Activated CD4-positive, alpha-beta T cell treated with anti-CD3 and anti-CD28 coated beads, Interleukin-2, amount 10 ng/mL, durations not matched to agents 24 days and 14 days (primary cell): ENCODE results near the gene CTAG2. TPM values are rescaled to one million over a fixed set of nuclear protein-coding genes. Genes with fewer than 3 reads are reported as not detected.
"Not testable (repeated sequence)": the region's sequence is repeated elsewhere in the genome, so short reads cannot be mapped to it uniquely, and the experiment has no call there.

ENCODE experiments used
- DNase-seq: peaks from one replicate; pipeline ENCODE4 v3.0.0; 2022
- H3K27ac Mint-ChIP-seq: one replicate; pipeline ENCODE4 v1.8.0; 2022; ENCODE audit warnings: mild to moderate bottlenecking, mixed read lengths
- H3K27me3 Mint-ChIP-seq: one replicate; pipeline ENCODE4 v1.8.0; 2022; ENCODE audit warnings: mixed read lengths
- H3K36me3 Mint-ChIP-seq: one replicate; pipeline ENCODE4 v1.8.0; 2022; ENCODE audit warnings: low read depth, mild to moderate bottlenecking, mixed read lengths
- H3K4me1 Mint-ChIP-seq: one replicate; pipeline ENCODE4 v1.8.0; 2021; ENCODE audit warnings: mixed read lengths
- H3K4me3 Mint-ChIP-seq: one replicate; pipeline ENCODE4 v1.8.0; 2022; ENCODE audit warnings: mild to moderate bottlenecking, moderate library complexity, mixed read lengths
- H3K9me3 Mint-ChIP-seq: one replicate; pipeline ENCODE4 v1.8.0; 2021; ENCODE audit warnings: mixed read lengths
- intact Hi-C: fragments of 100-400 bp; cut with micrococcal nuclease; formaldehyde crosslinking; loops from one replicate; pipeline ENCODE4 v1.15.1; 2023
- total RNA-seq: library from RNA; stranded (reverse); gene quantifications from 2 replicates; pipeline ENCODE4 v1.2.3, GENCODE V29; 2022

Gene CTAG2
- not detected in 2 replicates for total RNA-seq

- H3K4me1 Mint-ChIP-seq, DNase-seq, H3K27ac Mint-ChIP-seq, H3K4me3 Mint-ChIP-seq, H3K9me3 Mint-ChIP-seq, H3K36me3 Mint-ChIP-seq, intact Hi-C loops, H3K27me3 Mint-ChIP-seq: not testable (repeated sequence)
Observed at GRCh38 chrX:154653413-154653812, at the start of gene CTAG2. Gene CTAG2 (minus strand): TSS chrX:154653579. CDS start chrX:154653515, 64 bp downstream.

GRCh38 chrX:154698630-154699248 is 45.4 kb upstream of the CTAG2 start:
- no peaks in the 10 kb centered on the region for H3K27me3 Mint-ChIP-seq
- peaks cover 32% of the 10 kb centered on the region for H3K36me3 Mint-ChIP-seq
- intact Hi-C loops, result no loop called here
- H3K4me3 Mint-ChIP-seq, result no peak overlapping the region
- peaks cover 9% of the 10 kb centered on the region for H3K4me1 Mint-ChIP-seq
- no peak overlapping the region for H3K27ac Mint-ChIP-seq
- H3K9me3 Mint-ChIP-seq, result no peaks in the 10 kb centered on the region
- no peak for DNase-seq

- H3K27ac Mint-ChIP-seq, result peak overlapping the region; percentile 40
- peaks cover 13% of the 10 kb centered on the region for H3K4me1 Mint-ChIP-seq
- DNase-seq, result no peak
- intact Hi-C loops, result no loop called here
- H3K9me3 Mint-ChIP-seq, result no peaks in the 10 kb centered on the region
- no peaks in the 10 kb centered on the region for H3K27me3 Mint-ChIP-seq
- H3K4me3 Mint-ChIP-seq, result no peak overlapping the region
- peaks cover 32% of the 10 kb centered on the region for H3K36me3 Mint-ChIP-seq
Observed at GRCh38 chrX:154696676-154697045, 43.3 kb upstream of the CTAG2 start.

GRCh38 chrX:154695911-154696675 is 42.7 kb upstream of the CTAG2 start:
- H3K36me3 Mint-ChIP-seq, result peaks cover 35% of the 10 kb centered on the region

GRCh38 chrX:154693394-154693793 is 40.0 kb upstream of the CTAG2 start:
- intact Hi-C loops, result no loop called here
- peaks cover 34% of the 10 kb centered on the region for H3K36me3 Mint-ChIP-seq

More at GRCh38 chrX:154695911-154696675, 42.7 kb upstream of the CTAG2 start:
- Mint-ChIP-seq H3K27ac (peak overlapping the region; percentile 40), H3K4me1 (peaks cover 13% of the 10 kb centered on the region), H3K4me3 (no peak overlapping the region), H3K9me3 (no peaks in the 10 kb centered on the region), H3K27me3 (no peaks in the 10 kb centered on the region)
- no peak for DNase-seq
- intact Hi-C loops, result no loop called here

GRCh38 chrX:154690438-154690837 is 37.1 kb upstream of the CTAG2 start:
- intact Hi-C loops, H3K4me1 Mint-ChIP-seq, DNase-seq, H3K27ac Mint-ChIP-seq, H3K4me3 Mint-ChIP-seq, H3K27me3 Mint-ChIP-seq, H3K9me3 Mint-ChIP-seq: not testable (repeated sequence)
- peaks cover 23% of the 10 kb centered on the region for H3K36me3 Mint-ChIP-seq

More at GRCh38 chrX:154693394-154693793, 40.0 kb upstream of the CTAG2 start:
- H3K27me3 Mint-ChIP-seq, result no peaks in the 10 kb centered on the region
- no peak overlapping the region for H3K4me3 Mint-ChIP-seq
- no peak for DNase-seq
- H3K4me1 Mint-ChIP-seq, result peaks cover 13% of the 10 kb centered on the region
- no peaks in the 10 kb centered on the region for H3K9me3 Mint-ChIP-seq
- H3K27ac Mint-ChIP-seq, result no peak overlapping the region

- peaks cover 11% of the 10 kb centered on the region for H3K27me3 Mint-ChIP-seq
- peaks cover 19% of the 10 kb centered on the region for H3K9me3 Mint-ChIP-seq
- intact Hi-C loops, DNase-seq, H3K4me3 Mint-ChIP-seq, H3K4me1 Mint-ChIP-seq, H3K27ac Mint-ChIP-seq, H3K36me3 Mint-ChIP-seq: not testable (repeated sequence)
Observed at GRCh38 chrX:154672084-154672483, 18.7 kb upstream of the CTAG2 start.

GRCh38 chrX:154670848-154671247 is 17.5 kb upstream of the CTAG2 start:
- H3K27ac Mint-ChIP-seq, DNase-seq, intact Hi-C loops, H3K4me1 Mint-ChIP-seq, H3K36me3 Mint-ChIP-seq, H3K4me3 Mint-ChIP-seq: not testable (repeated sequence)
- Mint-ChIP-seq H3K9me3 (peaks cover 19% of the 10 kb centered on the region), H3K27me3 (peaks cover 14% of the 10 kb centered on the region)

GRCh38 chrX:154661899-154662298 is 8.5 kb upstream of the CTAG2 start:
- Mint-ChIP-seq H3K9me3 (no peaks in the 10 kb centered on the region), H3K27me3 (peaks cover 3% of the 10 kb centered on the region), H3K4me3 (no peak overlapping the region), H3K4me1 (peaks cover 5% of the 10 kb centered on the region), H3K27ac (no peak overlapping the region), H3K36me3 (no peaks in the 10 kb centered on the region)
- DNase-seq, result no peak
- intact Hi-C loops, result no loop called here

GRCh38 chrX:154661170-154661569 is 7.8 kb upstream of the CTAG2 start:
- Mint-ChIP-seq H3K36me3 (no peaks in the 10 kb centered on the region), H3K4me3 (no peak overlapping the region), H3K4me1 (peaks cover 5% of the 10 kb centered on the region), H3K27me3 (no peaks in the 10 kb centered on the region), H3K9me3 (no peaks in the 10 kb centered on the region), H3K27ac (no peak overlapping the region)
- intact Hi-C loops, result no loop called here
- DNase-seq, result no peak

- no peak overlapping the region for H3K4me3 Mint-ChIP-seq
- DNase-seq, result no peak
- no peaks in the 10 kb centered on the region for H3K36me3 Mint-ChIP-seq
- H3K9me3 Mint-ChIP-seq, result no peaks in the 10 kb centered on the region
- peaks cover 2% of the 10 kb centered on the region for H3K4me1 Mint-ChIP-seq
- no peaks in the 10 kb centered on the region for H3K27me3 Mint-ChIP-seq
- H3K27ac Mint-ChIP-seq, result no peak overlapping the region
- intact Hi-C loops, result no loop called here
Observed at GRCh38 chrX:154660541-154660940, 7.2 kb upstream of the CTAG2 start.

GRCh38 chrX:154658957-154659356 is 5.6 kb upstream of the CTAG2 start:
- H3K9me3 Mint-ChIP-seq, result no peaks in the 10 kb centered on the region
- DNase-seq, result no peak
- peaks cover 2% of the 10 kb centered on the region for H3K4me1 Mint-ChIP-seq
- no peaks in the 10 kb centered on the region for H3K27me3 Mint-ChIP-seq
- no peak overlapping the region for H3K4me3 Mint-ChIP-seq
- no peak overlapping the region for H3K27ac Mint-ChIP-seq
- H3K36me3 Mint-ChIP-seq, result no peaks in the 10 kb centered on the region
- intact Hi-C loops, result no loop called here

- no peaks in the 10 kb centered on the region for H3K9me3 Mint-ChIP-seq
- intact Hi-C loops, result no loop called here
- H3K27me3 Mint-ChIP-seq, result no peaks in the 10 kb centered on the region
Observed at GRCh38 chrX:154658187-154658586, 4.8 kb upstream of the CTAG2 start.

GRCh38 chrX:154657226-154657805 is 3.9 kb upstream of the CTAG2 start:
- Mint-ChIP-seq H3K27ac (no peak overlapping the region), H3K4me1 (peaks cover 2% of the 10 kb centered on the region), H3K4me3 (no peak overlapping the region), H3K27me3 (no peaks in the 10 kb centered on the region), H3K9me3 (no peaks in the 10 kb centered on the region), H3K36me3 (no peaks in the 10 kb centered on the region)
- intact Hi-C loops, result no loop called here
- DNase-seq, result no peak

More at GRCh38 chrX:154658187-154658586, 4.8 kb upstream of the CTAG2 start:
- Mint-ChIP-seq H3K4me1 (peaks cover 2% of the 10 kb centered on the region), H3K27ac (no peak overlapping the region), H3K4me3 (no peak overlapping the region), H3K36me3 (no peaks in the 10 kb centered on the region)
- no peak for DNase-seq
